ENCODE results near the gene GABBR2. TPM values are rescaled to one million over a fixed set of nuclear protein-coding genes. Genes with fewer than 3 reads are reported as not detected.

GABBR2 gene
- polyA plus RNA-seq, 1 of the 3 experiments (the other 2 are of a cell fraction): not detected

- Histone ChIP-seq H3K9me3 (no peaks in the 10 kb centered on the region), H3F3A (replicated peaks; ENCODE audit: insufficient read depth) (peaks cover 11% of the 10 kb centered on the region), H3K4me2 (peak overlapping the region; percentile 98; the same call in 1 of the 2 replicates), H4K20me1 (ENCODE audit: insufficient read depth) (no peaks in the 10 kb centered on the region), H3K4me1 (ENCODE audit: control insufficient read depth in 1 of 2, insufficient read depth in 2 of 2, low read depth in 1 of 2, low read length in 1 of 2) (peaks cover 7 to 11% of the 10 kb centered on the region in 2 experiments), H2AFZ (ENCODE audit: low read depth) (no peak overlapping the region), H3K79me2 (ENCODE audit: insufficient read depth) (peaks cover 15% of the 10 kb centered on the region), H3K4me3 (ENCODE audit: low read depth in 2 of 2, low read length in 1 of 2) (no peak overlapping the region), H3K9ac (no peak overlapping the region), H3K27ac (ENCODE audit: low read depth in 2 of 2, low read length in 1 of 2) (no peak overlapping the region), H3K27me3 (ENCODE audit: insufficient read depth) (no peaks in the 10 kb centered on the region), H3K9me2 (no peaks in the 10 kb centered on the region), H3K36me3 (replicated peaks in 1 of 2; ENCODE audit: control insufficient read depth in 1 of 2, insufficient read depth in 2 of 2, low read length in 1 of 2) (no peaks in the 10 kb centered on the region)
- ChIA-PET CTCF (interaction anchor here (3.8 kb wide), 1 partner anchor 47 kb away, joined by 24 read pairs; no protein-coding TSS in a partner anchor), POLR2A (no interaction called here)
- TF ChIP-seq RAD21 (IDR thresholded peaks at IDR 0.05; ENCODE audit: low read length): no peak
- TF ChIP-seq NRF1 (IDR thresholded peaks at IDR 0.05; ENCODE audit: low read depth, low read length): no peak
- TF ChIP-seq, protein P1, sequence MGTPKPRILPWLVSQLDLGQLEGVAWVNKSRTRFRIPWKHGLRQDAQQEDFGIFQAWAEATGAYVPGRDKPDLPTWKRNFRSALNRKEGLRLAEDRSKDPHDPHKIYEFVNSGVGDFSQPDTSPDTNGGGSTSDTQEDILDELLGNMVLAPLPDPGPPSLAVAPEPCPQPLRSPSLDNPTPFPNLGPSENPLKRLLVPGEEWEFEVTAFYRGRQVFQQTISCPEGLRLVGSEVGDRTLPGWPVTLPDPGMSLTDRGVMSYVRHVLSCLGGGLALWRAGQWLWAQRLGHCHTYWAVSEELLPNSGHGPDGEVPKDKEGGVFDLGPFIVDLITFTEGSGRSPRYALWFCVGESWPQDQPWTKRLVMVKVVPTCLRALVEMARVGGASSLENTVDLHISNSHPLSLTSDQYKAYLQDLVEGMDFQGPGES (IDR thresholded peaks at IDR 0.05; ENCODE audit: low read depth, low read length): no peak
- no peak for TF ChIP-seq SIN3A (IDR thresholded peaks at IDR 0.05; ENCODE audit: borderline replicate concordance, low read depth, low read length)
- TF ChIP-seq RCOR1 (IDR thresholded peaks at IDR 0.05; ENCODE audit: low read length): no peak
- no peak for TF ChIP-seq TEAD4 (IDR thresholded peaks at IDR 0.05; ENCODE audit: borderline replicate concordance, insufficient read depth)
- no peak for DNase-seq
- WGBS (ENCODE audit: low lambda C conversion rate): 98% methylated on average over 3 of the region's 3 CpGs
These were observed 455.2 kb downstream of the GABBR2 start for GRCh38 chr9:98253565-98253964.

DNA sequence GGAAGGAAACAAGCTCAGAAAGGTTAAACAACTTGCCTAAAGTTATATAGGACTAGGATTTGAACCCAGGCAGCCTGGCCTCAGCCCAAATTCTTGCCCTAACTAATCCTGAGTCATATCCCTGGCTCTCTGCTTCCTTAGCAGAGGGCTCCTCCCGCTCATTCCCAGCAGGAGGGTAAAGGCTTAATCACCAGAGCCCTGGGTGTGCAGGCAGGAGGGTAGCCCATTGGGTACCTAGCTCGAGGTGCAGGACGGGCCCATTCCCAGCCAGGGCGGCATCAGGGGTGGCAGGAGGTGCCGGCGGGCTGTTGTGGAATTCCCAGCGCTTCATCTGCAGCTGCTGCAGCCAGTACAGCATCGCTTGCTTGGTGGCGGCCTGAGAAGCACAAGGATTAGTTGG lies 457.2 kb downstream of the GABBR2 start:
- Histone ChIP-seq H3K9ac (no peak overlapping the region), H3K4me2 (no peak overlapping the region), H3K27me3 (ENCODE audit: insufficient read depth) (no peaks in the 10 kb centered on the region), H3K9me3 (no peaks in the 10 kb centered on the region), H4K20me1 (ENCODE audit: insufficient read depth) (no peaks in the 10 kb centered on the region), H3F3A (replicated peaks; ENCODE audit: insufficient read depth) (peaks cover 11% of the 10 kb centered on the region), H3K4me1 (ENCODE audit: control insufficient read depth in 1 of 2, insufficient read depth in 2 of 2, low read depth in 1 of 2, low read length in 1 of 2) (peaks cover 4 to 11% of the 10 kb centered on the region in 2 experiments; a peak in 3 of 4 replicates), H3K9me2 (no peaks in the 10 kb centered on the region), H3K4me3 (ENCODE audit: low read depth in 2 of 2, low read length in 1 of 2) (no peak overlapping the region), H3K36me3 (replicated peaks in 1 of 2; ENCODE audit: control insufficient read depth in 1 of 2, insufficient read depth in 2 of 2, low read length in 1 of 2) (no peaks in the 10 kb centered on the region), H2AFZ (ENCODE audit: low read depth) (no peak overlapping the region), H3K79me2 (ENCODE audit: insufficient read depth) (peaks cover 10% of the 10 kb centered on the region), H3K27ac (ENCODE audit: low read depth in 2 of 2, low read length in 1 of 2) (no peak overlapping the region; a peak in 1 of 4 replicates)
- ChIA-PET CTCF (interaction anchor here (0.9 to 1.5 kb wide), 3 partner anchors 12 to 177 kb away, joined by 3 to 4 read pairs (median 4); no protein-coding TSS in a partner anchor), POLR2A (no interaction called here)
- no peak for DNase-seq
- 32% methylated on average over 3 of the region's 9 CpGs for whole genome bisulfite sequencing (ENCODE audit: low lambda C conversion rate)
- no peak for TF ChIP-seq GABPA (IDR thresholded peaks at IDR 0.05; ENCODE audit: low read depth)
- no peak for TF ChIP-seq EZH2phosphoT487 (IDR thresholded peaks at IDR 0.05; ENCODE audit: borderline replicate concordance, low read depth)
- TF ChIP-seq GATA2 (CRISPR knock-in tag; IDR thresholded peaks at IDR 0.05): no peak
- TF ChIP-seq FOSL2 (IDR thresholded peaks at IDR 0.05; ENCODE audit: borderline replicate concordance, low read depth): peak; percentile 65; the same call in 1 of the 2 replicates
- no peak for TF ChIP-seq SIN3A (IDR thresholded peaks at IDR 0.05; ENCODE audit: borderline replicate concordance, low read depth, low read length)
- TF ChIP-seq NRF1 (IDR thresholded peaks at IDR 0.05; ENCODE audit: low read depth, low read length): no peak
- no peak for TF ChIP-seq YY1 (IDR thresholded peaks at IDR 0.05; ENCODE audit: low read depth)
- TF ChIP-seq EP300 (IDR thresholded peaks at IDR 0.05; ENCODE audit: borderline replicate concordance in 1 of 2, low read depth in 1 of 2, low read length in 1 of 2): no peak
- TF ChIP-seq FOXJ3 (CRISPR knock-in tag; IDR thresholded peaks at IDR 0.05): no peak
- no peak for TF ChIP-seq MXI1 (IDR thresholded peaks at IDR 0.05; ENCODE audit: low read depth, low read length)
- no peak for TF ChIP-seq POLR2AphosphoS5 (IDR thresholded peaks at IDR 0.05; ENCODE audit: low read depth, low read length)
- TF ChIP-seq USF2 (IDR thresholded peaks at IDR 0.05; ENCODE audit: borderline replicate concordance, low read depth, low read length): no peak
- peak; percentile 75 for TF ChIP-seq NFIC (IDR thresholded peaks at IDR 0.05; ENCODE audit: borderline replicate concordance)
- no peak for TF ChIP-seq MEF2A (IDR thresholded peaks at IDR 0.05; ENCODE audit: borderline replicate concordance, low read depth)
- TF ChIP-seq TEAD4 (IDR thresholded peaks at IDR 0.05; ENCODE audit: borderline replicate concordance, insufficient read depth): no peak
- TF ChIP-seq ELF1 (IDR thresholded peaks at IDR 0.05): no peak
- no peak for TF ChIP-seq TAF1 (IDR thresholded peaks at IDR 0.05; ENCODE audit: borderline replicate concordance, low read depth, low read length)
- TF ChIP-seq, protein P2, sequence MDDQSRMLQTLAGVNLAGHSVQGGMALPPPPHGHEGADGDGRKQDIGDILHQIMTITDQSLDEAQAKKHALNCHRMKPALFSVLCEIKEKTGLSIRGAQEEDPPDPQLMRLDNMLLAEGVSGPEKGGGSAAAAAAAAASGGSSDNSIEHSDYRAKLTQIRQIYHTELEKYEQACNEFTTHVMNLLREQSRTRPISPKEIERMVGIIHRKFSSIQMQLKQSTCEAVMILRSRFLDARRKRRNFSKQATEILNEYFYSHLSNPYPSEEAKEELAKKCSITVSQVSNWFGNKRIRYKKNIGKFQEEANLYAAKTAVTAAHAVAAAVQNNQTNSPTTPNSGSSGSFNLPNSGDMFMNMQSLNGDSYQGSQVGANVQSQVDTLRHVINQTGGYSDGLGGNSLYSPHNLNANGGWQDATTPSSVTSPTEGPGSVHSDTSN (IDR thresholded peaks at IDR 0.05): no peak
- no peak for TF ChIP-seq TCF12 (IDR thresholded peaks at IDR 0.05)
- 0 out of 2 replicates have a peak, but pooled peaks have one; percentile 18 for TF ChIP-seq JUND (IDR thresholded peaks at IDR 0.05)
- no peak for TF ChIP-seq USF1 (IDR thresholded peaks at IDR 0.05; ENCODE audit: borderline replicate concordance, low read depth)
- no peak for TF ChIP-seq RCOR1 (IDR thresholded peaks at IDR 0.05; ENCODE audit: low read length)
- TF ChIP-seq MAX (IDR thresholded peaks at IDR 0.05; ENCODE audit: low read depth): 0 out of 2 replicates have a peak, but pooled peaks have one; percentile 24
- no peak for TF ChIP-seq RXRA (IDR thresholded peaks at IDR 0.05; ENCODE audit: borderline replicate concordance, low read depth)
- TF ChIP-seq RAD21 (IDR thresholded peaks at IDR 0.05; ENCODE audit: low read length): no peak
